AG08396 (cell line): ENCODE measurements around the gene WASL.
"Not testable (repeated sequence)": the region's sequence is repeated elsewhere in the genome, so short reads cannot be mapped to it uniquely, and the experiment has no call there.

Experiments used
- DNase-seq: peaks from one replicate; pipeline ENCODE4 v3.0.0; 2012; ENCODE audit warnings: low spot score, mixed read lengths

Gene WASL

GRCh38 chr7:123769371-123769770, 20.6 kb upstream of the WASL start:
- peak; percentile 67 for DNase-seq

GRCh38 chr7:123768493-123768892, 19.7 kb upstream of the WASL start:
- DNase-seq, result no peak

GRCh38 chr7:123763191-123763661, 14.4 kb upstream of the WASL start:
- no peak for DNase-seq

GRCh38 chr7:123761729-123762128, 12.9 kb upstream of the WASL start:
- DNase-seq, result no peak

GRCh38 chr7:123757095-123757494, 8.3 kb upstream of the WASL start:
- DNase-seq, result no peak

GRCh38 chr7:123755338-123755737, 6.5 kb upstream of the WASL start:
- no peak for DNase-seq

GRCh38 chr7:123754271-123754871, 5.6 kb upstream of the WASL start:
- no peak for DNase-seq

GRCh38 chr7:123752534-123752933, 3.7 kb upstream of the WASL start:
- DNase-seq, result no peak

GRCh38 chr7:123751821-123752220, 3.0 kb upstream of the WASL start:
- no peak for DNase-seq

- DNase-seq, result no peak
Measured at GRCh38 chr7:123750389-123751230, 1.8 kb upstream of the WASL start.

GRCh38 chr7:123749537-123749857, 694 bp upstream of the WASL start:
- peak; percentile 68 for DNase-seq

GRCh38 chr7:123748171-123748733, 551 bp downstream of the WASL start:
- peak; percentile 70 for DNase-seq

GRCh38 chr7:123747620-123748141, 1.1 kb downstream of the WASL start:
- DNase-seq, result peak; percentile 76

- no peak for DNase-seq
Measured at GRCh38 chr7:123746931-123747488, 1.8 kb downstream of the WASL start.

- DNase-seq, result no peak
Measured at GRCh38 chr7:123746055-123746454, 2.7 kb downstream of the WASL start.

GRCh38 chr7:123745437-123745836, 3.4 kb downstream of the WASL start:
- DNase-seq, result no peak

- DNase-seq, result no peak
Measured at GRCh38 chr7:123744416-123744815, 4.4 kb downstream of the WASL start.

GRCh38 chr7:123741940-123742339, 6.9 kb downstream of the WASL start:
- DNase-seq, result no peak

- no peak for DNase-seq
Measured at GRCh38 chr7:123738808-123739207, 10.0 kb downstream of the WASL start.

- DNase-seq, result no peak
Measured at GRCh38 chr7:123738356-123738755, 10.4 kb downstream of the WASL start.

- not testable (repeated sequence) for DNase-seq
Measured at GRCh38 chr7:123737168-123737674, 11.6 kb downstream of the WASL start.

GRCh38 chr7:123735539-123735938, 13.3 kb downstream of the WASL start:
- no peak for DNase-seq

GRCh38 chr7:123734498-123734897, 14.3 kb downstream of the WASL start:
- no peak for DNase-seq
